Measurements from ENCODE around the gene REC8. TPM values are rescaled to one million over a fixed set of nuclear protein-coding genes. Genes with fewer than 3 reads are reported as not detected.

REC8 gene
- total RNA-seq, 1 experiment from 2014 or later: 9.8 TPM

DNA sequence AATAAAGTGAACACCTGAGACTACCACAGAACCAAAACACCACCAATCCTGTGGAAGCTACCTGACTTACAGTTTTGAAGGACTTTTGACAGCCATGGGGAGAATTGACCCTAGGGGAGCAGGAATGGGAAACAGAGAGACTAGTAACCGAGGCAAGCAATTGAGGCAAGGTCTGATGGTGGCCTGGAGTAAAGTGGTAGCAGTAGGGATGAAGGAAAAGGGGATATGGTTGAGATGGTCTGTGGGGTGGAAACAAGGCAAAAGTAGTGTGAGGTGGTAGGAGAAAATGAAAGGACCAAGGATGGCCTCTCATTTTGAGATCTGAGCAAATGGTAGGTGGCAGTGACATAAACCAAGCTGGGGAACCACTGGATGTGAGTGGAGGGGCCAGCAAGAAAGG, 15.0 kb upstream of the REC8 start:
- Histone ChIP-seq H3K4me3 (ENCODE audit: low read depth in 2 of 2, low read length in 2 of 2) (no peak overlapping the region), H3K27ac (ENCODE audit: low read length) (no peak overlapping the region), H3K9me3 (ENCODE audit: control insufficient read depth, insufficient read depth, low read depth, low read length) (no peaks in the 10 kb centered on the region), H3K27me3 (ENCODE audit: control insufficient read depth, insufficient read depth, low read length) (no peaks in the 10 kb centered on the region), H3K36me3 (ENCODE audit: control insufficient read depth, insufficient read depth, low read length) (peaks cover 3% of the 10 kb centered on the region), H3K4me1 (ENCODE audit: control insufficient read depth, insufficient read depth, low read length) (peaks cover 4% of the 10 kb centered on the region)
- DNase-seq (ENCODE audit: low read depth, low spot score) (no peak), ATAC-seq (no peak)
- intact Hi-C loops (cut with micrococcal nuclease; ENCODE audit: unreplicated experiment): no loop called here
- TF ChIP-seq POLR2AphosphoS5 (IDR thresholded peaks at IDR 0.05; ENCODE audit: low read depth, low read length) (no peak), SIN3A (IDR thresholded peaks at IDR 0.05; ENCODE audit: borderline replicate concordance, insufficient read depth, low read depth, low read length) (no peak), TCF7L2 (IDR thresholded peaks at IDR 0.05; ENCODE audit: low read depth, low read length) (no peak)
- TF ChIP-seq, protein P1, sequence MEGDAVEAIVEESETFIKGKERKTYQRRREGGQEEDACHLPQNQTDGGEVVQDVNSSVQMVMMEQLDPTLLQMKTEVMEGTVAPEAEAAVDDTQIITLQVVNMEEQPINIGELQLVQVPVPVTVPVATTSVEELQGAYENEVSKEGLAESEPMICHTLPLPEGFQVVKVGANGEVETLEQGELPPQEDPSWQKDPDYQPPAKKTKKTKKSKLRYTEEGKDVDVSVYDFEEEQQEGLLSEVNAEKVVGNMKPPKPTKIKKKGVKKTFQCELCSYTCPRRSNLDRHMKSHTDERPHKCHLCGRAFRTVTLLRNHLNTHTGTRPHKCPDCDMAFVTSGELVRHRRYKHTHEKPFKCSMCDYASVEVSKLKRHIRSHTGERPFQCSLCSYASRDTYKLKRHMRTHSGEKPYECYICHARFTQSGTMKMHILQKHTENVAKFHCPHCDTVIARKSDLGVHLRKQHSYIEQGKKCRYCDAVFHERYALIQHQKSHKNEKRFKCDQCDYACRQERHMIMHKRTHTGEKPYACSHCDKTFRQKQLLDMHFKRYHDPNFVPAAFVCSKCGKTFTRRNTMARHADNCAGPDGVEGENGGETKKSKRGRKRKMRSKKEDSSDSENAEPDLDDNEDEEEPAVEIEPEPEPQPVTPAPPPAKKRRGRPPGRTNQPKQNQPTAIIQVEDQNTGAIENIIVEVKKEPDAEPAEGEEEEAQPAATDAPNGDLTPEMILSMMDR (IDR thresholded peaks at IDR 0.05): no peak
- TF ChIP-seq, protein P2, sequence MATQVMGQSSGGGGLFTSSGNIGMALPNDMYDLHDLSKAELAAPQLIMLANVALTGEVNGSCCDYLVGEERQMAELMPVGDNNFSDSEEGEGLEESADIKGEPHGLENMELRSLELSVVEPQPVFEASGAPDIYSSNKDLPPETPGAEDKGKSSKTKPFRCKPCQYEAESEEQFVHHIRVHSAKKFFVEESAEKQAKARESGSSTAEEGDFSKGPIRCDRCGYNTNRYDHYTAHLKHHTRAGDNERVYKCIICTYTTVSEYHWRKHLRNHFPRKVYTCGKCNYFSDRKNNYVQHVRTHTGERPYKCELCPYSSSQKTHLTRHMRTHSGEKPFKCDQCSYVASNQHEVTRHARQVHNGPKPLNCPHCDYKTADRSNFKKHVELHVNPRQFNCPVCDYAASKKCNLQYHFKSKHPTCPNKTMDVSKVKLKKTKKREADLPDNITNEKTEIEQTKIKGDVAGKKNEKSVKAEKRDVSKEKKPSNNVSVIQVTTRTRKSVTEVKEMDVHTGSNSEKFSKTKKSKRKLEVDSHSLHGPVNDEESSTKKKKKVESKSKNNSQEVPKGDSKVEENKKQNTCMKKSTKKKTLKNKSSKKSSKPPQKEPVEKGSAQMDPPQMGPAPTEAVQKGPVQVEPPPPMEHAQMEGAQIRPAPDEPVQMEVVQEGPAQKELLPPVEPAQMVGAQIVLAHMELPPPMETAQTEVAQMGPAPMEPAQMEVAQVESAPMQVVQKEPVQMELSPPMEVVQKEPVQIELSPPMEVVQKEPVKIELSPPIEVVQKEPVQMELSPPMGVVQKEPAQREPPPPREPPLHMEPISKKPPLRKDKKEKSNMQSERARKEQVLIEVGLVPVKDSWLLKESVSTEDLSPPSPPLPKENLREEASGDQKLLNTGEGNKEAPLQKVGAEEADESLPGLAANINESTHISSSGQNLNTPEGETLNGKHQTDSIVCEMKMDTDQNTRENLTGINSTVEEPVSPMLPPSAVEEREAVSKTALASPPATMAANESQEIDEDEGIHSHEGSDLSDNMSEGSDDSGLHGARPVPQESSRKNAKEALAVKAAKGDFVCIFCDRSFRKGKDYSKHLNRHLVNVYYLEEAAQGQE (IDR thresholded peaks at IDR 0.05; ENCODE audit: insufficient read depth in 1 of 2, low read depth in 2 of 2, low read length in 1 of 2): no peak
- no TSS peak for BruUV-seq (replicated peaks)
- ChIA-PET POLR2A (no interaction called here), CTCF (no interaction called here)
- in situ Hi-C loops (cut with HindIII; ENCODE audit: low pct_unique_long_range_greater_than_20kb, low sequenced_read_pairs): no loop called here

DNA sequence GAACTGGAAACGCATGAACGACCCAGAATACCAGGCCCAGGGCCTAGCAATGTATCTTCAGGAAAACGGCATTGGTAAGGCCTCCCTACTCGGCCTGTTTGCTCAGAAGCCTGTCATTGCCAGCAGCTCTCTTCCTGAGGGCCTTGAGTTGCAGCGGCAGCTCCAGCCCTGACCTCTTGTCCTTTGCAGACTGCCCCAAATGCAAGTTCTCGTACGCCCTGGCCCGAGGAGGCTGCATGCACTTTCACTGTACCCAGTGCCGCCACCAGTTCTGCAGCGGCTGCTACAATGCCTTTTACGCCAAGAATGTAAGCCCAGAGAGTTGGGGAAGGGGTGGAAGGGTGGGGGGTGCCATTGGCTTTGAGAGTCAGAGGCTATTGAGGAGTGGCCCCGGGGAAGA, 14.5 kb upstream of the REC8 start:
- ChIA-PET POLR2A (no interaction called here), CTCF (no interaction called here)
- Histone ChIP-seq H3K4me3 (ENCODE audit: low read depth in 2 of 2, low read length in 2 of 2) (no peak overlapping the region), H3K27ac (ENCODE audit: low read length) (no peak overlapping the region), H3K9me3 (ENCODE audit: control insufficient read depth, insufficient read depth, low read depth, low read length) (no peaks in the 10 kb centered on the region), H3K36me3 (ENCODE audit: control insufficient read depth, insufficient read depth, low read length) (peaks cover 3% of the 10 kb centered on the region), H3K4me1 (ENCODE audit: control insufficient read depth, insufficient read depth, low read length) (peaks cover 4% of the 10 kb centered on the region), H3K27me3 (ENCODE audit: control insufficient read depth, insufficient read depth, low read length) (no peaks in the 10 kb centered on the region)
- TF ChIP-seq, protein P2 (IDR thresholded peaks at IDR 0.05; ENCODE audit: insufficient read depth in 1 of 2, low read depth in 2 of 2, low read length in 1 of 2): no peak
- TF ChIP-seq POLR2AphosphoS5 (IDR thresholded peaks at IDR 0.05; ENCODE audit: low read depth, low read length) (no peak), TCF7L2 (IDR thresholded peaks at IDR 0.05; ENCODE audit: low read depth, low read length) (no peak), SIN3A (IDR thresholded peaks at IDR 0.05; ENCODE audit: borderline replicate concordance, insufficient read depth, low read depth, low read length) (no peak)
- TF ChIP-seq, protein P1 (IDR thresholded peaks at IDR 0.05): no peak
- DNase-seq (ENCODE audit: low read depth, low spot score) (no peak), ATAC-seq (no peak)
- intact Hi-C loops (cut with micrococcal nuclease; ENCODE audit: unreplicated experiment) (no loop called here), in situ Hi-C loops (cut with HindIII; ENCODE audit: low pct_unique_long_range_greater_than_20kb, low sequenced_read_pairs) (no loop called here)
- no TSS peak for BruUV-seq (replicated peaks)
